Measurements from ENCODE around the gene SLC22A13.

Gene SLC22A13

GRCh38 chr3:38307599-38307998 is 42.0 kb downstream of the SLC22A13 start:
- Histone ChIP-seq H3K4me3 (ENCODE audit: low read length) (no peak overlapping the region), H3K9me3 (ENCODE audit: insufficient read depth, low read depth, low read length) (no peaks in the 10 kb centered on the region), H3K9ac (ENCODE audit: low read depth, low read length) (no peak overlapping the region), H3K27ac (ENCODE audit: low read depth, low read length) (no peak overlapping the region), H3K27me3 (ENCODE audit: insufficient read depth, low read length) (no peaks in the 10 kb centered on the region), H3K4me1 (ENCODE audit: insufficient read depth, low read length) (no peaks in the 10 kb centered on the region), H3K36me3 (ENCODE audit: insufficient read depth, low read length) (no peaks in the 10 kb centered on the region)
- 95% methylated on average over 12 of the region's 12 CpGs for WGBS

- Histone ChIP-seq H3K4me1 (ENCODE audit: insufficient read depth, low read length) (no peaks in the 10 kb centered on the region), H3K27ac (ENCODE audit: low read depth, low read length) (no peak overlapping the region), H3K27me3 (ENCODE audit: insufficient read depth, low read length) (no peaks in the 10 kb centered on the region), H3K9ac (ENCODE audit: low read depth, low read length) (no peak overlapping the region), H3K36me3 (ENCODE audit: insufficient read depth, low read length) (no peaks in the 10 kb centered on the region), H3K4me3 (ENCODE audit: low read length) (no peak overlapping the region), H3K9me3 (ENCODE audit: insufficient read depth, low read depth, low read length) (no peaks in the 10 kb centered on the region)
- 87% methylated on average over 9 of the region's 9 CpGs for WGBS
Observed at GRCh38 chr3:38308456-38308855, 42.8 kb downstream of the SLC22A13 start.

- Histone ChIP-seq H3K4me3 (ENCODE audit: low read length) (no peak overlapping the region), H3K4me1 (ENCODE audit: insufficient read depth, low read length) (0 out of 2 replicates have a peak, but pooled peaks cover 6% of the 10 kb centered on the region), H3K27ac (ENCODE audit: low read depth, low read length) (no peak overlapping the region), H3K36me3 (ENCODE audit: insufficient read depth, low read length) (no peaks in the 10 kb centered on the region), H3K9ac (ENCODE audit: low read depth, low read length) (no peak overlapping the region), H3K9me3 (ENCODE audit: insufficient read depth, low read depth, low read length) (no peaks in the 10 kb centered on the region), H3K27me3 (ENCODE audit: insufficient read depth, low read length) (no peaks in the 10 kb centered on the region)
- 90% methylated on average over 1 of the region's 1 CpG for WGBS
Observed at GRCh38 chr3:38311476-38311875, 45.9 kb downstream of the SLC22A13 start.

GRCh38 chr3:38311941-38312340 is 46.3 kb downstream of the SLC22A13 start:
- H3K4me1 ChIP-seq (ENCODE audit: insufficient read depth, low read length) = 0 out of 2 replicates have a peak, but pooled peaks cover 6% of the 10 kb centered on the region
- WGBS = 76% methylated on average over 2 of the region's 2 CpGs
- H3K27me3 ChIP-seq (ENCODE audit: insufficient read depth, low read length) = no peaks in the 10 kb centered on the region
- no peak overlapping the region for H3K4me3 ChIP-seq (ENCODE audit: low read length)
- no peaks in the 10 kb centered on the region for H3K9me3 ChIP-seq (ENCODE audit: insufficient read depth, low read depth, low read length)
- no peak overlapping the region for H3K9ac ChIP-seq (ENCODE audit: low read depth, low read length)
- no peaks in the 10 kb centered on the region for H3K36me3 ChIP-seq (ENCODE audit: insufficient read depth, low read length)
- H3K27ac ChIP-seq (ENCODE audit: low read depth, low read length) = no peak overlapping the region

GRCh38 chr3:38312356-38312755 is 46.7 kb downstream of the SLC22A13 start:
- Histone ChIP-seq H3K9ac (ENCODE audit: low read depth, low read length) (no peak overlapping the region), H3K27me3 (ENCODE audit: insufficient read depth, low read length) (no peaks in the 10 kb centered on the region), H3K4me1 (ENCODE audit: insufficient read depth, low read length) (0 out of 2 replicates have a peak, but pooled peaks cover 6% of the 10 kb centered on the region), H3K9me3 (ENCODE audit: insufficient read depth, low read depth, low read length) (no peaks in the 10 kb centered on the region), H3K27ac (ENCODE audit: low read depth, low read length) (no peak overlapping the region), H3K4me3 (ENCODE audit: low read length) (no peak overlapping the region), H3K36me3 (ENCODE audit: insufficient read depth, low read length) (no peaks in the 10 kb centered on the region)
- WGBS = 97% methylated on average over 2 of the region's 3 CpGs

GRCh38 chr3:38313263-38313662 is 47.7 kb downstream of the SLC22A13 start:
- H3K9ac ChIP-seq (ENCODE audit: low read depth, low read length) = no peak overlapping the region
- H3K4me1 ChIP-seq (ENCODE audit: insufficient read depth, low read length) = 0 out of 2 replicates have a peak, but pooled peaks cover 6% of the 10 kb centered on the region
- H3K27me3 ChIP-seq (ENCODE audit: insufficient read depth, low read length) = no peaks in the 10 kb centered on the region
- no peak overlapping the region for H3K4me3 ChIP-seq (ENCODE audit: low read length)
- WGBS = 95% methylated on average over 5 of the region's 5 CpGs
- no peak overlapping the region for H3K27ac ChIP-seq (ENCODE audit: low read depth, low read length)
- no peaks in the 10 kb centered on the region for H3K36me3 ChIP-seq (ENCODE audit: insufficient read depth, low read length)
- H3K9me3 ChIP-seq (ENCODE audit: insufficient read depth, low read depth, low read length) = no peaks in the 10 kb centered on the region

GRCh38 chr3:38313695-38314094 is 48.1 kb downstream of the SLC22A13 start:
- H3K4me1 ChIP-seq (ENCODE audit: insufficient read depth, low read length) = 0 out of 2 replicates have a peak, but pooled peaks cover 6% of the 10 kb centered on the region
- no peak overlapping the region for H3K27ac ChIP-seq (ENCODE audit: low read depth, low read length)
- H3K36me3 ChIP-seq (ENCODE audit: insufficient read depth, low read length) = no peaks in the 10 kb centered on the region
- WGBS = 86% methylated on average over 11 of the region's 11 CpGs
- H3K4me3 ChIP-seq (ENCODE audit: low read length) = no peak overlapping the region
- no peaks in the 10 kb centered on the region for H3K9me3 ChIP-seq (ENCODE audit: insufficient read depth, low read depth, low read length)
- no peaks in the 10 kb centered on the region for H3K27me3 ChIP-seq (ENCODE audit: insufficient read depth, low read length)
- H3K9ac ChIP-seq (ENCODE audit: low read depth, low read length) = no peak overlapping the region

GRCh38 chr3:38314112-38314763 is 48.6 kb downstream of the SLC22A13 start:
- Histone ChIP-seq H3K9me3 (ENCODE audit: insufficient read depth, low read depth, low read length) (no peaks in the 10 kb centered on the region), H3K4me3 (ENCODE audit: low read length) (no peak overlapping the region), H3K27ac (ENCODE audit: low read depth, low read length) (no peak overlapping the region), H3K9ac (ENCODE audit: low read depth, low read length) (no peak overlapping the region), H3K4me1 (ENCODE audit: insufficient read depth, low read length) (0 out of 2 replicates have a peak, but pooled peaks cover 6% of the 10 kb centered on the region), H3K36me3 (ENCODE audit: insufficient read depth, low read length) (no peaks in the 10 kb centered on the region), H3K27me3 (ENCODE audit: insufficient read depth, low read length) (no peaks in the 10 kb centered on the region)
- WGBS = 62% methylated on average over 4 of the region's 4 CpGs

GRCh38 chr3:38314764-38315487 is 49.3 kb downstream of the SLC22A13 start:
- no peak overlapping the region for H3K27ac ChIP-seq (ENCODE audit: low read depth, low read length)
- no peaks in the 10 kb centered on the region for H3K36me3 ChIP-seq (ENCODE audit: insufficient read depth, low read length)
- H3K9ac ChIP-seq (ENCODE audit: low read depth, low read length) = no peak overlapping the region
- WGBS = 78% methylated on average over 5 of the region's 5 CpGs
- no peak overlapping the region for H3K4me3 ChIP-seq (ENCODE audit: low read length)
- H3K27me3 ChIP-seq (ENCODE audit: insufficient read depth, low read length) = no peaks in the 10 kb centered on the region
- 0 out of 2 replicates have a peak, but pooled peaks cover 6% of the 10 kb centered on the region for H3K4me1 ChIP-seq (ENCODE audit: insufficient read depth, low read length)
- H3K9me3 ChIP-seq (ENCODE audit: insufficient read depth, low read depth, low read length) = no peaks in the 10 kb centered on the region

GRCh38 chr3:38315488-38316230 is 50.0 kb downstream of the SLC22A13 start:
- Histone ChIP-seq H3K27ac (ENCODE audit: low read depth, low read length) (no peak overlapping the region), H3K9ac (ENCODE audit: low read depth, low read length) (no peak overlapping the region), H3K9me3 (ENCODE audit: insufficient read depth, low read depth, low read length) (no peaks in the 10 kb centered on the region), H3K36me3 (ENCODE audit: insufficient read depth, low read length) (no peaks in the 10 kb centered on the region), H3K27me3 (ENCODE audit: insufficient read depth, low read length) (no peaks in the 10 kb centered on the region), H3K4me3 (ENCODE audit: low read length) (no peak overlapping the region), H3K4me1 (ENCODE audit: insufficient read depth, low read length) (0 out of 2 replicates have a peak, but pooled peaks cover 6% of the 10 kb centered on the region)
- 87% methylated on average over 10 of the region's 10 CpGs for WGBS
